DMS114 treated with DMSO at 0.1 percent for 48 hours (cell line): ENCODE results near the gene MRGPRX2.

ENCODE experiments used
- DNase-seq: peaks from one replicate; lab custom pipeline; 2025; ENCODE audit not compliant: unreplicated experiment; lab: John Stamatoyannopoulos, UW

Gene MRGPRX2

DNA sequence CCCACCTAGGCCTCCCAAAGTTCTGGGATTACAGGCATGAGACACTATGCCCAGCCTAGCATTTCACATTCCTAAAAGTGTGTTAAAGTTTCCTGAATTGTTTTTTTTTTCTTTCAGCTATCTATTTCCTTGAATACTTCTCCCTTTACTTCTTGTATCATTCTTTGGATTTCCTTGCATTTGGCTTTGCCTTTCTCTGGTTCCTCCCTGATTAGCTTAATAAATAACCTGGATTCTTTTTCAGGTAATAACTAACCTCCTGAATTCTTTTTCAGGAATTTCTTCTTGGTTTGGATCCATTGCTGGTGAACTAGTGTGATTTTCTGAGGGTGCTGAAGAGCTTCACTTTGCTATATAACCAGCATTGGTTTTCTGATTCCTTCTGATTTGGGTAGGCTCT lies 47.9 kb downstream of the MRGPRX2 start:
- no peak for DNase-seq
